ENCODE results near the gene IL23A.

GRCh38 chr12:56326126-56326525, 12.6 kb upstream of the IL23A start:
- TF ChIP-seq CTCF (conservative IDR thresholded peaks at IDR 0.05) (no peak), EZH2 (IDR thresholded peaks at IDR 0.05; ENCODE audit: low read depth) (no peak)

All from PC-9 (cell line).